NOMO-1 treated with dmso at 0.1 percent for 144 hours (cell line): ENCODE results near the gene USP28.
A peak's percentile ranks its signal among the peaks of the same experiment; 100 is the strongest.
"Not testable (repeated sequence)": the region's sequence is repeated elsewhere in the genome, so short reads cannot be mapped to it uniquely, and the experiment has no call there.

Source experiments
- DNase-seq: peaks from one replicate; lab custom pipeline; 2025; ENCODE audit not compliant: unreplicated experiment; lab: John Stamatoyannopoulos, UW

USP28 gene

GRCh38 chr11:113778111-113778910 is 97.1 kb downstream of the USP28 start:
- DNase-seq, result no peak

DNA sequence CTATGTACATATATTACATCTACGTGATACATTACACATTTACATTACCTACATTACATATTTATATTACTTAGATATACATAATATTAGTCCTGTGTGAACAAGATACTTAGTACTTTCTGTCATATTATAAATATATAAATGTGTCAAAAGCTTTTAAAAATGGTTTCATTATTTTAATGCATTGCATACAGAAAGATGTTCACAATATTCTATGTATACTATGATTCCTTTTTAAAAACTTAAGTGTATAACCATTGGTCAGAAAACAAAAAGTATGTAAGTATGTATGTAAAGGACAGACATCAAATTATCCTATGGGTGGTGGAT is 101.2 kb downstream of the USP28 start:
- no peak for DNase-seq

- DNase-seq, result peak; percentile 96
Measured at GRCh38 chr11:113773416-113774173, 101.8 kb downstream of the USP28 start, which contains the start of gene ZW10. Gene ZW10 (minus strand): TSS chr11:113773692. CDS start chr11:113773666, 26 bp downstream.

DNA sequence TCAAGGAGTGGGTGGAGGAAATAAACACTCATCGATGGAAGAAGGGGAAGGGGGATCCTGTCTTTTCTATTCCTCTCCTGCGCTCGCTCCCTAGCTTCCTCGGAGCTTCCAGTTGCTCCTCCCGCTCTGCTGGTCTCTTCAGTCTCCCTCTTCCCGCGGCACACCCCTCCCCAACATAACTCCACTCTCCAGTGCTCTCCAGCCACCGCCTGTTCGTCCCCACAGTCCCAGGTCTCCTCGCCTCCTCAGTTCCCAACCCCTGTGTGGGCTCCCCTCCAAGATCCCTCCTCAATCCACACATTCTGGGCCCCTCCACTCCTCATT is 102.3 kb downstream of the USP28 start:
- no peak for DNase-seq

GRCh38 chr11:113771964-113772363 is 103.4 kb downstream of the USP28 start:
- DNase-seq, result no peak

GRCh38 chr11:113764527-113765219 is 110.7 kb downstream of the USP28 start:
- no peak for DNase-seq

GRCh38 chr11:113763040-113763439 is 112.3 kb downstream of the USP28 start:
- DNase-seq, result not testable (repeated sequence)

- no peak for DNase-seq
Measured at GRCh38 chr11:113760241-113760640, 115.1 kb downstream of the USP28 start.

DNA sequence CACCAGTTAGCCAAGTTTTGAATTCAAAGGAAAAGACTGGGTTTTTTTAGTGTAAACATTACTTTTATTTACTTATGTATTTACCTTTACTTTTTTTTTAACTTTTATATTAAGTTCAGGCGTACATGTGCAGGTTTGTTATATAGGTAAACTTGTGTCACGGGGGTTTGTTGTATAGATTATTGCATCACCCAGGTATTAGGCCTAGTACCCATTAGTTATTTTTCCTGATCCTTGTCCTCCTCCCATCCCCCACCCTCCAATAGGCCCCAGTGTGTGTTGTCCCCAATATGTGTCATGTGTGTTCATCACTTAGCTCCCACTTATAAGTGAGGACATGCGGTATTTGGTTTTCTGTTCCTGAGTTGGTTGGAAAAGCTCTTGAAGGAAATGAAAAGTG is 122.4 kb downstream of the USP28 start:
- no peak for DNase-seq
